Esophagus squamous epithelium (tissue), 4 donors: Measurements from ENCODE around the gene ADAMTS9.

Experiments
- CTCF ChIP-seq, 6 experiments: fragments of 450-650 bp in 4 of 6; fragments of 200-600 bp in 2 of 6; sonication (generic) in 2 of 6; IDR thresholded peaks; one replicate each; pipeline ENCODE4 v1.5.1; 2016 to 2019; ENCODE audit warnings: antibody characterized with exemption in 6 of 6, mild to moderate bottlenecking in 4 of 6, moderate library complexity in 4 of 6
- POLR2A ChIP-seq, 4 donors: fragments of 450-650 bp; IDR thresholded peaks; one replicate each; pipeline ENCODE4 v1.6.1; 2017; ENCODE audit warnings: antibody characterized with exemption in 4 of 4, mild to moderate bottlenecking in 4 of 4, moderate library complexity in 3 of 4

- TF ChIP-seq POLR2A (IDR thresholded peaks at IDR 0.05) (no peak), CTCF (IDR thresholded peaks at IDR 0.05) (no peak)
These were observed 2.4 kb downstream of the ADAMTS9 start for GRCh38 chr3:64685331-64685799.
